H7 (cell line): ENCODE measurements around the gene PSMA5. TPM values are rescaled to one million over a fixed set of nuclear protein-coding genes. Genes with fewer than 3 reads are reported as not detected.

Experiments used
- DNase-seq: peaks from one replicate; pipeline ENCODE4 v3.0.0; 2012
- H3K27me3 ChIP-seq: 2 replicates; pipeline ENCODE4 v1.6.0; 2011; ENCODE audit warnings: mild to moderate bottlenecking, low read length; ENCODE audit not compliant: control insufficient read depth, insufficient read depth
- H3K36me3 ChIP-seq: replicated peaks from 2 replicates; pipeline ENCODE4 v1.5.1; 2011; ENCODE audit warnings: low read length; ENCODE audit not compliant: control insufficient read depth, insufficient read depth
- H3K4me3 ChIP-seq: 2 replicates; pipeline ENCODE4 v1.5.1; 2011; ENCODE audit warnings: low read depth, mild to moderate bottlenecking, control low read depth, low read length, moderate library complexity; ENCODE audit not compliant: insufficient read depth
- total RNA-seq: library from RNA; depleted of rRNA; stranded (reverse); fragments of >200 nt; shearing (Covaris generic); gene quantifications from 2 replicates; pipeline ENCODE4 v1.2.3, GENCODE V29; 2014; rRNA removed

The PSMA5 gene
- total RNA-seq, 1 experiment from 2014 or later: 141 TPM

GRCh38 chr1:109351457-109351856 lies 74.8 kb downstream of the PSMA5 start:
- no peak for DNase-seq
- Histone ChIP-seq H3K27me3 (no peaks in the 10 kb centered on the region), H3K4me3 (no peak overlapping the region), H3K36me3 (peaks cover 17% of the 10 kb centered on the region)

GRCh38 chr1:109350655-109351054 lies 75.6 kb downstream of the PSMA5 start:
- Histone ChIP-seq H3K27me3 (no peaks in the 10 kb centered on the region), H3K36me3 (peaks cover 17% of the 10 kb centered on the region), H3K4me3 (no peak overlapping the region)
- DNase-seq: no peak

- Histone ChIP-seq H3K36me3 (peaks cover 17% of the 10 kb centered on the region), H3K4me3 (no peak overlapping the region), H3K27me3 (no peaks in the 10 kb centered on the region)
- DNase-seq: no peak
These were observed 76.1 kb downstream of the PSMA5 start for GRCh38 chr1:109350182-109350581.

Other genes with a start within 250 kb of the PSMA5 start
- 270 TPM in 2 replicates for gene SARS1, start 212.5 kb downstream of the PSMA5 start, total RNA-seq
- gene CELSR2, start 176.9 kb downstream of the PSMA5 start, total RNA-seq: 7.8 and 11.0 TPM in 2 replicates
- gene PSRC1, start 143.3 kb downstream of the PSMA5 start, total RNA-seq: 112 and 141 TPM in 2 replicates
- not detected in 2 replicates for gene MYBPHL, start 119.4 kb downstream of the PSMA5 start, total RNA-seq
- gene SORT1, start 28.5 kb downstream of the PSMA5 start, total RNA-seq: 12.4 and 15.9 TPM in 2 replicates
- gene SYPL2, start 40.1 kb upstream of the PSMA5 start, total RNA-seq: 1.1 and 4.4 TPM in 2 replicates
- gene ATXN7L2, start 57.5 kb upstream of the PSMA5 start, total RNA-seq: 9.6 and 9.9 TPM in 2 replicates
- 3.1 and 4.2 TPM in 2 replicates for gene CYB561D1, start 67.6 kb upstream of the PSMA5 start, total RNA-seq
- gene AMIGO1, start 83.3 kb upstream of the PSMA5 start, total RNA-seq: 1.1 and 1.9 TPM in 2 replicates
- gene GPR61, start 113.4 kb upstream of the PSMA5 start, total RNA-seq: 0.17 TPM in 1 of 2 replicates, not detected in the other
- gene GNAI3, start 122.2 kb upstream of the PSMA5 start, total RNA-seq: 13.3 and 14.6 TPM in 2 replicates
- not detected in 2 replicates for gene GNAT2, start 193.2 kb upstream of the PSMA5 start, total RNA-seq
- 78.0 and 83.7 TPM in 2 replicates for gene AMPD2, start 193.4 kb upstream of the PSMA5 start, total RNA-seq
- gene GSTM4, start 229.7 kb upstream of the PSMA5 start, total RNA-seq: 31.2 and 43.2 TPM in 2 replicates
- gene GSTM2, start 241.6 kb upstream of the PSMA5 start, total RNA-seq: 10.8 and 17.7 TPM in 2 replicates